ENCODE results near the gene JADE2. TPM values are rescaled to one million over a fixed set of nuclear protein-coding genes. Genes with fewer than 3 reads are reported as not detected.

JADE2 gene
- total RNA-seq, 1 donor from 2014 or later = 30.3 TPM

DNA sequence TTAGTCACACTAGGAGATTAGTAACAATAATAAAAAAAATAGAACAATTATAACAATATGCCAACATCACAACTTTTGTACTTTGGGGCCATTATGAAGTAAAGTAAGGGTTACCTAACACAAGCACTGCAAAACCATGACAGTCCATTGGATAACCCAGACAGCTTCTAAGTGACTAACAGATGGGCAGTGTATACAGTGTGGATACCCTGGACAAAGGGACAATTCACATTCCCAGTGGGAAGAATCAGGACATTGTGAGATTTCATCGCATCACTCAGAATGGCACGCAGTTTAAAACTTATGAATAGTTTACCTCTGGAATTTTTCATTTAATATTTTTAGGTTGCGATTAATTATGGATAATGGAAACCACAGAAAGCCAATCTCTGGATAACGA, 45.6 kb upstream of the JADE2 start:
- Histone ChIP-seq H3K27ac (ENCODE audit: low read depth, low read length) (no peak overlapping the region), H3K27me3 (ENCODE audit: insufficient read depth, low read length) (no peaks in the 10 kb centered on the region), H3K4me1 (ENCODE audit: insufficient read depth, low read length) (no peaks in the 10 kb centered on the region), H3K79me2 (ENCODE audit: insufficient read depth, low read length) (no peaks in the 10 kb centered on the region), H3K4me2 (ENCODE audit: low read length) (no peak overlapping the region), H3K4me3 (ENCODE audit: insufficient read depth, low read depth, low read length) (no peak overlapping the region), H3K9ac (ENCODE audit: low read length) (no peak overlapping the region), H4K20me1 (ENCODE audit: insufficient read depth, low read length) (no peaks in the 10 kb centered on the region), H3K36me3 (ENCODE audit: insufficient read depth, low read length) (no peaks in the 10 kb centered on the region), H2AFZ (ENCODE audit: low read depth, low read length) (no peak overlapping the region), H3K9me3 (ENCODE audit: insufficient read depth, low read depth, low read length) (no peaks in the 10 kb centered on the region)
- no peak for FAIRE-seq
- Mint-ChIP-seq H3K27me3 (ENCODE audit: low read depth, unreplicated experiment) (no peaks in the 10 kb centered on the region), H3K4me1 (ENCODE audit: low read depth, unreplicated experiment) (peaks cover 3% of the 10 kb centered on the region), H3K27ac (ENCODE audit: unreplicated experiment) (no peak overlapping the region), H3K36me3 (ENCODE audit: low read depth, unreplicated experiment) (no peaks in the 10 kb centered on the region), H3K4me3 (ENCODE audit: unreplicated experiment) (no peak overlapping the region), H3K9me3 (ENCODE audit: unreplicated experiment) (peaks cover 3% of the 10 kb centered on the region)
- TF ChIP-seq, protein P1, sequence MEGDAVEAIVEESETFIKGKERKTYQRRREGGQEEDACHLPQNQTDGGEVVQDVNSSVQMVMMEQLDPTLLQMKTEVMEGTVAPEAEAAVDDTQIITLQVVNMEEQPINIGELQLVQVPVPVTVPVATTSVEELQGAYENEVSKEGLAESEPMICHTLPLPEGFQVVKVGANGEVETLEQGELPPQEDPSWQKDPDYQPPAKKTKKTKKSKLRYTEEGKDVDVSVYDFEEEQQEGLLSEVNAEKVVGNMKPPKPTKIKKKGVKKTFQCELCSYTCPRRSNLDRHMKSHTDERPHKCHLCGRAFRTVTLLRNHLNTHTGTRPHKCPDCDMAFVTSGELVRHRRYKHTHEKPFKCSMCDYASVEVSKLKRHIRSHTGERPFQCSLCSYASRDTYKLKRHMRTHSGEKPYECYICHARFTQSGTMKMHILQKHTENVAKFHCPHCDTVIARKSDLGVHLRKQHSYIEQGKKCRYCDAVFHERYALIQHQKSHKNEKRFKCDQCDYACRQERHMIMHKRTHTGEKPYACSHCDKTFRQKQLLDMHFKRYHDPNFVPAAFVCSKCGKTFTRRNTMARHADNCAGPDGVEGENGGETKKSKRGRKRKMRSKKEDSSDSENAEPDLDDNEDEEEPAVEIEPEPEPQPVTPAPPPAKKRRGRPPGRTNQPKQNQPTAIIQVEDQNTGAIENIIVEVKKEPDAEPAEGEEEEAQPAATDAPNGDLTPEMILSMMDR (IDR thresholded peaks at IDR 0.05; ENCODE audit: insufficient read depth, low read depth, low read length) = no peak
- no peak for TF ChIP-seq EZH2 (IDR thresholded peaks at IDR 0.05; ENCODE audit: insufficient read depth, low read length)
- no peak for DNase-seq (ENCODE audit: low read depth)

GRCh38 chr5:134489227-134489944, 36.1 kb upstream of the JADE2 start:
- TF ChIP-seq, protein P1 (IDR thresholded peaks at IDR 0.05; ENCODE audit: insufficient read depth, low read depth, low read length) = no peak
- no peak for TF ChIP-seq EZH2 (IDR thresholded peaks at IDR 0.05; ENCODE audit: insufficient read depth, low read length)
- Histone ChIP-seq H3K27me3 (ENCODE audit: insufficient read depth, low read length) (peaks cover 8% of the 10 kb centered on the region), H3K4me2 (ENCODE audit: low read length) (no peak overlapping the region), H2AFZ (ENCODE audit: low read depth, low read length) (no peak overlapping the region), H4K20me1 (ENCODE audit: insufficient read depth, low read length) (no peaks in the 10 kb centered on the region), H3K9ac (ENCODE audit: low read length) (no peak overlapping the region), H3K36me3 (ENCODE audit: insufficient read depth, low read length) (no peaks in the 10 kb centered on the region), H3K4me1 (ENCODE audit: insufficient read depth, low read length) (no peaks in the 10 kb centered on the region), H3K27ac (ENCODE audit: low read depth, low read length) (no peak overlapping the region), H3K9me3 (ENCODE audit: insufficient read depth, low read depth, low read length) (no peaks in the 10 kb centered on the region), H3K79me2 (ENCODE audit: insufficient read depth, low read length) (no peaks in the 10 kb centered on the region), H3K4me3 (ENCODE audit: insufficient read depth, low read depth, low read length) (no peak overlapping the region)
- DNase-seq (ENCODE audit: low read depth) = no peak
- no peaks in the 10 kb centered on the region for H3K36me3 Mint-ChIP-seq (ENCODE audit: low read depth, unreplicated experiment)
- no peak overlapping the region for H3K27ac Mint-ChIP-seq (ENCODE audit: unreplicated experiment)
- peaks cover 4% of the 10 kb centered on the region for H3K27me3 Mint-ChIP-seq (ENCODE audit: low read depth, unreplicated experiment)
- no peaks in the 10 kb centered on the region for H3K9me3 Mint-ChIP-seq (ENCODE audit: unreplicated experiment)
- FAIRE-seq = no peak
- no peak overlapping the region for H3K4me3 Mint-ChIP-seq (ENCODE audit: unreplicated experiment)
- no peaks in the 10 kb centered on the region for H3K4me1 Mint-ChIP-seq (ENCODE audit: low read depth, unreplicated experiment)

DNA sequence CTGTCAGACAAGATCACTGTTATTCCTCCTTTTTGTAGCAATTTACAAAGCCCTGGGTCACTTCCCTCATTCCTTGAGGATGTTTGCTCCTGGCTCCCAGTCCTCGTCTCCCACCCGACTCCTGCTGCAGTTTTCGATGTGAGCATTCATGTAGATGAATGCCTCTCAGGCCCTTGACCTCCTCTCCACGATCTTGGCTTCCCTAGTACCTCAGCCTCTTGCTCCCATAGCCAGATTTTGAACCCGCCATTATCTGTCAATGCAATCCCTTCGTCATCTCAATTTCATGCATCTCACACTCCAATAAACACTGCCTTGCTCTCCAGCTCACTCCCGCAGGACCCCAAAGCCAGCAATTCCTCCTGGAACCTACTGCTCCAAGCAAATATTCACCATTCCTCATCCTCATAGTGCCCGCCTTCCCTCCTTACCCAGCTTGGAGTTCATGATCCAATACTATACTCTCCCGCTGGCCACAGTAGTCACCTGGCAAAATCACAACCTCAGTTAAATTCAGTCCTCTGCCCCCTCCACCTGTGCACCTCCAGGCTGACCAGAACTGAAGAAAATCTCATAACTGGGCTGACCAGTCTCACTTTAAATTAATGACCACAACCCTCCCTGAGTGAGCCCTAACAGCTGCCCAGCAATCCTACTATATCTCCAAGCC, 35.1 kb upstream of the JADE2 start:
- FAIRE-seq = no peak
- H3K36me3 Mint-ChIP-seq (ENCODE audit: low read depth, unreplicated experiment) = no peaks in the 10 kb centered on the region
- TF ChIP-seq, protein P1 (IDR thresholded peaks at IDR 0.05; ENCODE audit: insufficient read depth, low read depth, low read length) = no peak
- TF ChIP-seq EZH2 (IDR thresholded peaks at IDR 0.05; ENCODE audit: insufficient read depth, low read length) = no peak
- no peaks in the 10 kb centered on the region for H3K9me3 Mint-ChIP-seq (ENCODE audit: unreplicated experiment)
- no peak overlapping the region for H3K4me3 ChIP-seq (ENCODE audit: insufficient read depth, low read depth, low read length)
- H2AFZ ChIP-seq (ENCODE audit: low read depth, low read length) = no peak overlapping the region
- no peaks in the 10 kb centered on the region for H3K36me3 ChIP-seq (ENCODE audit: insufficient read depth, low read length)
- no peak overlapping the region for H3K4me2 ChIP-seq (ENCODE audit: low read length)
- no peak overlapping the region for H3K9ac ChIP-seq (ENCODE audit: low read length)
- no peaks in the 10 kb centered on the region for H3K79me2 ChIP-seq (ENCODE audit: insufficient read depth, low read length)
- H3K27me3 Mint-ChIP-seq (ENCODE audit: low read depth, unreplicated experiment) = peaks cover 4% of the 10 kb centered on the region
- no peaks in the 10 kb centered on the region for H3K4me1 Mint-ChIP-seq (ENCODE audit: low read depth, unreplicated experiment)
- peaks cover 8% of the 10 kb centered on the region for H3K27me3 ChIP-seq (ENCODE audit: insufficient read depth, low read length)
- no peak overlapping the region for H3K27ac ChIP-seq (ENCODE audit: low read depth, low read length)
- no peaks in the 10 kb centered on the region for H4K20me1 ChIP-seq (ENCODE audit: insufficient read depth, low read length)
- no peaks in the 10 kb centered on the region for H3K4me1 ChIP-seq (ENCODE audit: insufficient read depth, low read length)
- no peak overlapping the region for H3K4me3 Mint-ChIP-seq (ENCODE audit: unreplicated experiment)
- DNase-seq (ENCODE audit: low read depth) = no peak
- no peaks in the 10 kb centered on the region for H3K9me3 ChIP-seq (ENCODE audit: insufficient read depth, low read depth, low read length)
- no peak overlapping the region for H3K27ac Mint-ChIP-seq (ENCODE audit: unreplicated experiment)
